ENCODE data around the gene SLC39A10. TPM values are rescaled to one million over a fixed set of nuclear protein-coding genes. Genes with fewer than 3 reads are reported as not detected.

SLC39A10 gene
- total and polyA plus RNA-seq, 7 donors, result 0.60 to 15.4 (median 9.6) TPM

DNA sequence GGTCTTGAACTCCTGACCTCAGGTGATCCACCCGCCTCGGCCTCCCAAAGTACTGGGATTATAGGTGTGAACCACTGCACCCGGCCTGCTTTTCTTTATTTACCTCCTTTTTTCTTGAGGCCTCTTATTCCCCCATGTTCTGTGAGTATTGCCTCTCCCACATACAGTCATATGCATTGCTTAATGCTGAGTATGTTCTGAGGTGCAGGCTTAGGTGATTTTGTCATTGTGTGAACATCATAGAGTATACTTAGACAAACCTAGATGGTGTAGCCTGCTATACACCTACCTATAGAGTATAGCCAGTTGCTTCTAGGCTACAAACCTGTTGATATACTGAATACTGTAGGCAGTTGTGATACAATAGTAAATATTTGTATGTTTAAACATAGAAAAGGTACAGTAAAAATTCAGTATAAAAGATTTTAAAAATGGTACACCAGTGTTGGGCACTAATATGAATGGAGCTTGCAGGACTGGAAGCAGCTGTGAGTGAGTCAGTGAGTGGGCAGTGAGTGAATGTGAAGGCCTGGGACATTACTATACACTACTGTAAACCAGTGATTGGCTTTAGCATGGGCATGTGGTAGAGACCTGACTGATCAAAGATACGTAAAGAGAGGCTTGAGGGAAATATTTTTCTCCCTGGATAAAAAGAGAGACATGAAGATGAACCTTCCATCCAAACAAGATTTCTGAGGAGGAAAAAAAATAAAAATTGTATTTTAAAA, 17.6 kb downstream of the SLC39A10 start:
- Histone ChIP-seq H3K4me3 (no peak overlapping the region), H3K27ac (no peak overlapping the region), H3K27me3 (no peaks in the 10 kb centered on the region), H3K36me3 (no peaks in the 10 kb centered on the region), H3K9me3 (no peaks in the 10 kb centered on the region), H3K4me1 (peaks cover 0 to 4% (median 0%) of the 10 kb centered on the region in 4 donors)
- intact Hi-C loops (cut with DNase I), result no loop called here
- TF ChIP-seq POLR2A (IDR thresholded peaks at IDR 0.05) (no peak), CTCF (IDR thresholded peaks at IDR 0.05) (no peak), EP300 (IDR thresholded peaks at IDR 0.05) (no peak), POLR2AphosphoS5 (IDR thresholded peaks at IDR 0.05) (no peak)
- WGBS, 2 donors, result 96% methylated on average over 4 of the region's 4 CpGs
- DNase-seq, result no peak

GRCh38 chr2:195675783-195676427, 18.9 kb downstream of the SLC39A10 start:
- no peak overlapping the region for H3K4me3 ChIP-seq
- intact Hi-C loops (cut with DNase I), result no loop called here
- H3K4me1 ChIP-seq, result peaks cover 0 to 4% (median 0%) of the 10 kb centered on the region in 4 donors
- no peaks in the 10 kb centered on the region for H3K36me3 ChIP-seq
- no peak for DNase-seq
- H3K9me3 ChIP-seq, result no peaks in the 10 kb centered on the region
- TF ChIP-seq EP300 (IDR thresholded peaks at IDR 0.05) (no peak), CTCF (IDR thresholded peaks at IDR 0.05) (no peak), POLR2AphosphoS5 (IDR thresholded peaks at IDR 0.05) (no peak), POLR2A (IDR thresholded peaks at IDR 0.05) (no peak)
- 96 to 97% methylated on average over 7 of the region's 7 CpGs for WGBS, 2 donors
- no peak overlapping the region for H3K27ac ChIP-seq
- H3K27me3 ChIP-seq, result no peaks in the 10 kb centered on the region

DNA sequence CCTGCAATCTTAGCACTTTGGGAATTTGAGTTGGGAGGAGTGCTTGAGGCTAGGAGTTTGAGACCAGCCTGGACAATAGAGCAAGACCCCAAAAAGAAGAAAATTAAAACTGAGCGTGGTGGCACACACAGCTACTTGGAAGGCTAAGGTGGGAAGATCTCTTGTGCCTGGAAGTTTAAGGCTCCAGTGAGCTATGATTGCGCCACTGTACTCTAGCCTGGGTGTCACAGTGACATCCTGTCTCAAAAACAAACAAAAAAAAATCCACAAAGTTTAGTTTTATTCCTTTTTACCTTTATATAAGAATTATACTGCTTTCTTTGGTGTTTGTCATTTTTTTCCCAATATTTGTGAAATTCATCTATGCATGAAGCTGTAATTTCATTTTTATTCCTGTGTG, 20.3 kb downstream of the SLC39A10 start:
- Histone ChIP-seq H3K9me3 (no peaks in the 10 kb centered on the region), H3K4me1 (no peaks in the 10 kb centered on the region), H3K27ac (no peak overlapping the region), H3K27me3 (no peaks in the 10 kb centered on the region), H3K36me3 (no peaks in the 10 kb centered on the region), H3K4me3 (no peak overlapping the region)
- DNase-seq, result no peak
- no peak for TF ChIP-seq CTCF (IDR thresholded peaks at IDR 0.05)
- no peak for TF ChIP-seq POLR2A (IDR thresholded peaks at IDR 0.05)
- no peak for TF ChIP-seq POLR2AphosphoS5 (IDR thresholded peaks at IDR 0.05)
- intact Hi-C loops (cut with DNase I), result no loop called here
- 90 to 96% methylated on average over 2 of the region's 2 CpGs for WGBS, 2 donors

DNA sequence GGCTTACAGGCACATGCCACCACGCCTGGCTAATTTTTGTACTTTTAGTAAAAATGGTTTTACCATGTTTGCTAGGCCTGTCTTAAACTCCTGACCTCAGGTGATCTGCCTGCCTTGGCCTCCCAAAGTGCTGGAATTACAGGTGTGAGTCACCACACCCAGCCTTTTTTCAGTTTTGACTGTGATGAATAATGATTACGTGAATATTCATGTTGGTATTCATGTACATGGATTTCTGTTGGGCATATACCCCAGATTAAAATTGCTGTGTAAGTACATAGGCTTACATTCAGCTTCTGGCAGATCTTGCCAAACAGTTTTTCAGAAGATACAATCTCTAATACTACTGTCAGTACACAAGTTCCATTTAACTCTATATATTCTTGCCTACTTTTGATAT, 20.9 kb downstream of the SLC39A10 start:
- Histone ChIP-seq H3K4me1 (no peaks in the 10 kb centered on the region), H3K27ac (no peak overlapping the region), H3K36me3 (no peaks in the 10 kb centered on the region), H3K9me3 (no peaks in the 10 kb centered on the region), H3K4me3 (no peak overlapping the region), H3K27me3 (no peaks in the 10 kb centered on the region)
- no peak for DNase-seq
- WGBS, 2 donors, result 93 to 96% methylated on average over 2 of the region's 2 CpGs
- TF ChIP-seq POLR2A (IDR thresholded peaks at IDR 0.05) (no peak), EP300 (IDR thresholded peaks at IDR 0.05) (no peak), POLR2AphosphoS5 (IDR thresholded peaks at IDR 0.05) (no peak), CTCF (IDR thresholded peaks at IDR 0.05) (no peak)
- intact Hi-C loops (cut with DNase I), result no loop called here

Measured in sigmoid colon (tissue), 7 donors.